ENCODE results near the gene CAB39L. TPM values are rescaled to one million over a fixed set of nuclear protein-coding genes. Genes with fewer than 3 reads are reported as not detected.

Gene CAB39L
- total and polyA plus RNA-seq, 12 donors, result 7.1 to 33.2 (median 16.9) TPM

DNA sequence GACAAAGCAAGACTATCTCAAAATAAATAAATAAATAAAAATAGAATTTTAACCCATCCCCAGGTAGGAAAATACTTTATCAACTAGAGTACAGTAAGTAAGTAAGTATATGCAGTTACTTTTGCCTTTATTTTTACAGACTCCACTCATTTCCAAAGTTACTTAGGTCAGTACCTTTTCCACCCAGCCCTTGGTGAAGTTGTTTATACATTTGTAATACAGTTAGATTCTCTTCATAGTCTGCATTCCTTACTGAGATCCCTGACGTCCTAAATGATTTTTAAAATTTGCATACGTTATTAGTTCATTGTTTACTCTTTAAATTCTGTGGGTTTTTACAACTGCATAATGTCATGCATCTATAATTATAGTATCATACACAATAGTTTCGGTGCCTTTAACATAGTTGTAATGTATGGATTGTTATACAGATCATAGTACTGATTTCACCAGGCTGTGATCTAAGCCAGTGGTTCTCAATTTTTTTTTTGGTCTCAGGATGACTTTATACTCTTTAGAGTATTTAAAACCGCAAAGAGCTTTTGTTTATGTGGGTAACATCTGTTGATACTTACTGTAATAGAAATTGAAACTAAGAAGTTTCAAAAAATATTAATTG lies 10.6 kb upstream of the CAB39L start:
- Histone ChIP-seq H3K9me3 (no peaks in the 10 kb centered on the region), H3K4me1 (peaks cover 0 to 21% (median 0%) of the 10 kb centered on the region in 9 donors), H3K27me3 (no peaks in the 10 kb centered on the region), H3K4me3 (no peak overlapping the region), H3K36me3 (peaks cover 0 to 30% (median 0%) of the 10 kb centered on the region in 9 donors), H3K27ac (peak overlapping the region in 1 of 10 donors; percentile 29)
- TF ChIP-seq, protein P1, sequence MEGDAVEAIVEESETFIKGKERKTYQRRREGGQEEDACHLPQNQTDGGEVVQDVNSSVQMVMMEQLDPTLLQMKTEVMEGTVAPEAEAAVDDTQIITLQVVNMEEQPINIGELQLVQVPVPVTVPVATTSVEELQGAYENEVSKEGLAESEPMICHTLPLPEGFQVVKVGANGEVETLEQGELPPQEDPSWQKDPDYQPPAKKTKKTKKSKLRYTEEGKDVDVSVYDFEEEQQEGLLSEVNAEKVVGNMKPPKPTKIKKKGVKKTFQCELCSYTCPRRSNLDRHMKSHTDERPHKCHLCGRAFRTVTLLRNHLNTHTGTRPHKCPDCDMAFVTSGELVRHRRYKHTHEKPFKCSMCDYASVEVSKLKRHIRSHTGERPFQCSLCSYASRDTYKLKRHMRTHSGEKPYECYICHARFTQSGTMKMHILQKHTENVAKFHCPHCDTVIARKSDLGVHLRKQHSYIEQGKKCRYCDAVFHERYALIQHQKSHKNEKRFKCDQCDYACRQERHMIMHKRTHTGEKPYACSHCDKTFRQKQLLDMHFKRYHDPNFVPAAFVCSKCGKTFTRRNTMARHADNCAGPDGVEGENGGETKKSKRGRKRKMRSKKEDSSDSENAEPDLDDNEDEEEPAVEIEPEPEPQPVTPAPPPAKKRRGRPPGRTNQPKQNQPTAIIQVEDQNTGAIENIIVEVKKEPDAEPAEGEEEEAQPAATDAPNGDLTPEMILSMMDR (IDR thresholded peaks at IDR 0.05), result no peak
- intact Hi-C loops (cut with DNase I), result no loop called here
- WGBS, 2 donors, result 72 to 78% methylated on average over 4 of the region's 4 CpGs
- ATAC-seq (no peak), DNase-seq (no peak)

DNA sequence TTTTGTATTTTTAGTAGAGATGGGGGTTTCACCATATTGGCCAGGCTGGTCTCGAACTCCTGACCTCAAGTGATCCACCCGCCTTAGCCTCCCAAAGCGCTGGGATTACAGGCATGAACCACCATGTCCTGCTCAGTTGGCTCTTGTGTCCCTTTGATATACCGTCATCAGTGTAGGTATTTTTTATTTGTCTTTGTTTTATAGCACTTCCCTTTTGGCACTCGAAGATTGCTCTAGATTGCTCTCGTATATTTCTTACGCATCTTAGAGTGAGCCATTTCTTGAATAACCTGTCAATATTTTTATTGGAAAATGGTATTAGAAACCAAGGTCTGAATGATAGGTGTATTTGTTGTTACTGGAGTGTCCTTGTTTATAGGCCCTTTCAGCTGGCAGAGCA lies 9.6 kb upstream of the CAB39L start:
- ATAC-seq (no peak), DNase-seq (no peak)
- no peak overlapping the region for H3K27ac ChIP-seq
- H3K36me3 ChIP-seq, result peaks cover 0 to 25% (median 0%) of the 10 kb centered on the region in 9 donors
- 97 to 98% methylated on average over 7 of the region's 7 CpGs for WGBS, 2 donors
- intact Hi-C loops (cut with DNase I), result no loop called here
- H3K4me1 ChIP-seq, result peaks cover 0 to 21% (median 1%) of the 10 kb centered on the region in 9 donors
- no peaks in the 10 kb centered on the region for H3K9me3 ChIP-seq
- H3K4me3 ChIP-seq, result no peak overlapping the region
- no peaks in the 10 kb centered on the region for H3K27me3 ChIP-seq
- TF ChIP-seq, protein P1 (IDR thresholded peaks at IDR 0.05), result no peak

DNA sequence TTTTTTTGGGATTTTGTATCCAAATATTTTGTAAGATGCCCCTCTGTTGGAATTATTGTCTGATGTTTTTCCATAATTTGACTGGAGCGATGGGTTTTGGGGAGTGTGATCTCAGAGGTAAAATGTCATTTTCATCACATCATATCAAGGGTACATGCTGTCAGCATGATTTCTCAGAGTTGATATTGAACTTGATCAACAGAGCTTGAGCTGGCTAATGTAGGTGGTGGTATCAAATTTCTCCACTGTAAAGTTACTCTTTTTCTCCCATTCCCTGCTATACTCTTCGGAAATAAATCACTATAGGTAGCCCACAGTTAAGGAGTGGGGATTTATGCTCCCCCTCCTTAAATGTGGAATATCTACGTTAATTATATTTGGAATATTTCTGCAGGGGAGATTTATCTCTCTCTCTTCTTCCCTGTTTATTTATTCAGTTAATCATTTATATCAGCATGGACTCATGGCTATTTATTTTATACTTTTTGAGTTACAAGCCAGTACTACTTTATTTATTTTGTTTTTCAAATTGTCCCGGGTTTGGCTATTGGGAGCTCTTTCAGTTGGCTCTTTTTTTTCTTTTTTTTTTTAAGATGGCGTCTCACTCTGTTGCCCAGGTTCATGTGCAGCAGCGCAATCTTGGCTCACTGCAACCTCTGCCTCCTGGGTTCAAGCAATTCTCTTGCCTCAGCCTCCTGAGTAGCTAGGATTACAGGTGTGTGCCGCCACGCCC lies 9.0 kb upstream of the CAB39L start:
- no peak for ATAC-seq
- WGBS, 2 donors, result 95 to 99% methylated on average over 8 of the region's 8 CpGs
- Histone ChIP-seq H3K4me1 (peaks cover 0 to 23% (median 4%) of the 10 kb centered on the region in 9 donors), H3K9me3 (no peaks in the 10 kb centered on the region), H3K27ac (no peak overlapping the region), H3K4me3 (no peak overlapping the region), H3K36me3 (peaks cover 0 to 19% (median 0%) of the 10 kb centered on the region in 9 donors), H3K27me3 (no peaks in the 10 kb centered on the region)
- TF ChIP-seq, protein P1 (IDR thresholded peaks at IDR 0.05), result no peak
- DNase-seq, result no peak
- intact Hi-C loops (cut with DNase I), result no loop called here

DNA sequence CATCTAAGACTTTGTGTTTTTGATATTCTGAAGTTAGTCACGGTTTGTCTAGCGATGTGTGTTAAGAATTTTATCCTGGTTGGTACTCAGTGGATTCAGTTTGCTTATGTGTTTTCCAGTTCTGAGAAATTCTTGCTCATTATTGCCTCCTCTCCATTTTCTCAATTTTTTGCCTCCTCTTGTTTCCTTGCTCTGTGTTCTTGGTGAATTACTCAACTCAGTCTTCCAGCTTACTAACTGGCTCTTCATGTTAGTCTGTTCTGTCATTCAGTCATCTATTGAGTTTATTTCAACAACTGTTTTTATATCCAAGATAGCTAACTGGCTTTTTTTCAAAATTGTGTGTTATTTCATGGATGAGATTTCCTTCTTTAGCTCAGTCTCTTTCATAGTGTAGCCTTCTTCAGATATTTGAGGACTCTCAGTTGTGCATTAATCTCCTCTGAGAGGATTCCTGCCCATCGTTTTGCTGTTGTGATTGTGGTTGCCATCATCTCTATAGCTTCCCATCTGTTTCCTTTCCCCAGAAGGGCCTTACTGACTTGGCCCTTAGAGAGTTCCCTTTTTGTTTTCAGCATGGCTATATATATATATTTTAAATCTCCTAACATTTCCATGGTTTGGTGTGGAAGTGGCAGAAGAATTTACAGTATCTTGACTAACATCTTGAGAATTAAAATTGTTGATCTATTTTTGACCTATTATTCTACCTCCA lies 6.4 kb upstream of the CAB39L start:
- Histone ChIP-seq H3K27me3 (no peaks in the 10 kb centered on the region), H3K27ac (no peak overlapping the region), H3K9me3 (no peaks in the 10 kb centered on the region), H3K4me1 (peaks cover 0 to 48% (median 23%) of the 10 kb centered on the region in 9 donors), H3K36me3 (peaks cover 0 to 19% (median 0%) of the 10 kb centered on the region in 9 donors), H3K4me3 (no peak overlapping the region)
- ATAC-seq (no peak), DNase-seq (no peak)
- 73 to 77% methylated on average over 3 of the region's 3 CpGs for whole genome bisulfite sequencing, 2 donors
- TF ChIP-seq, protein P1 (IDR thresholded peaks at IDR 0.05), result no peak
- intact Hi-C loops (cut with DNase I), result no loop called here
